IMR-90 (cell line): ENCODE data around the gene PUM2. TPM values are rescaled to one million over a fixed set of nuclear protein-coding genes. Genes with fewer than 3 reads are reported as not detected.

Experiments
- ATAC-seq: fragments of 200-7000 bp; cut with Tn5 transposase; 2 replicates; pipeline ENCODE4 v1.9.1; 2020; ENCODE audit warnings: low read depth, mild to moderate bottlenecking, moderate library complexity
- BruUV-seq: library from RNA; stranded (reverse); fragments of 400-500 nt; replicated peaks from 2 replicates; lab custom pipeline; 2021; lab: Mats Ljungman, UMichigan
- CTCF ChIA-PET: fragments of 300-600 bp; formaldehyde crosslinking; extraction: SDS; loops from one replicate; lab custom pipeline; 2021; ENCODE audit warnings: antibody characterized with exemption; lab: Yijun Ruan, JAX
- POLR2A ChIA-PET: fragments of 300-600 bp; sonication (Branson Sonifier 250); formaldehyde crosslinking; loops from one replicate; lab custom pipeline; 2022; ENCODE audit warnings: antibody characterized with exemption; ENCODE audit not compliant: unreplicated experiment; lab: Charles Lee
- DNase-seq: peaks from one replicate; pipeline ENCODE4 v3.0.0; 2013
- H2AFZ ChIP-seq: replicated peaks from 2 replicates; pipeline ENCODE3; 2013; ENCODE audit warnings: low read length, mild to moderate bottlenecking; ENCODE audit not compliant: poor library complexity
- H2AK5ac ChIP-seq: 2 replicates; pipeline ENCODE4 v1.6.1; 2013; ENCODE audit warnings: low read depth, low read length, inconsistent platforms
- H2AK9ac ChIP-seq: replicated peaks from 2 replicates; pipeline ENCODE3; 2013; ENCODE audit warnings: mild to moderate bottlenecking, low read depth, low read length, moderate library complexity; ENCODE audit not compliant: poor library complexity
- H2BK120ac ChIP-seq: 2 replicates; pipeline ENCODE4 v1.6.1; 2013; ENCODE audit warnings: low read depth, low read length, inconsistent platforms
- H2BK15ac ChIP-seq: 3 replicates; pipeline ENCODE4 v1.6.1; 2013; ENCODE audit warnings: low read depth, low read length, inconsistent platforms
- H2BK20ac ChIP-seq: 2 replicates; pipeline ENCODE4 v1.6.1; 2013; ENCODE audit warnings: low read depth, mild to moderate bottlenecking, inconsistent platforms, low read length, moderate library complexity
- H2BK5ac ChIP-seq: 2 replicates; pipeline ENCODE4 v1.6.1; 2013; ENCODE audit warnings: mild to moderate bottlenecking, low read depth, low read length, inconsistent platforms; ENCODE audit not compliant: poor library complexity, severe bottlenecking
- H3K14ac ChIP-seq: replicated peaks from 2 replicates; pipeline ENCODE4 v1.6.1; 2013; ENCODE audit warnings: low read depth, low read length, inconsistent platforms
- H3K18ac ChIP-seq: 2 replicates; pipeline ENCODE4 v1.6.1; 2013; ENCODE audit warnings: low read depth, low read length, control low read depth
- H3K23ac ChIP-seq: 2 replicates; pipeline ENCODE4 v1.6.1; 2013; ENCODE audit warnings: low read depth, low read length, inconsistent platforms
- H3K27ac ChIP-seq: 2 replicates; pipeline ENCODE4 v1.5.1; 2013; ENCODE audit warnings: mild to moderate bottlenecking, control low read depth, low read length; ENCODE audit not compliant: insufficient read depth
- H3K27me3 ChIP-seq: 2 replicates; pipeline ENCODE4 v1.6.1; 2013; ENCODE audit warnings: low read length; ENCODE audit not compliant: control insufficient read depth, insufficient read depth
- H3K36me3 ChIP-seq: 2 replicates; pipeline ENCODE4 v1.6.1; 2013; ENCODE audit warnings: low read length, mixed read lengths; ENCODE audit not compliant: control insufficient read depth, insufficient read depth
- H3K4ac ChIP-seq: 2 replicates; pipeline ENCODE4 v1.6.1; 2013; ENCODE audit warnings: low read depth, low read length, inconsistent platforms
- H3K4me1 ChIP-seq: 2 replicates; pipeline ENCODE4 v1.6.1; 2013; ENCODE audit warnings: low read length, mixed read lengths; ENCODE audit not compliant: control insufficient read depth, insufficient read depth
- H3K4me2 ChIP-seq: 2 replicates; pipeline ENCODE4 v1.6.1; 2013; ENCODE audit warnings: low read depth, mild to moderate bottlenecking, control low read depth, low read length, moderate library complexity
- H3K4me3 ChIP-seq: 2 replicates; pipeline ENCODE4 v1.5.1; 2013; ENCODE audit warnings: low read depth, mild to moderate bottlenecking, control low read depth, low read length, moderate library complexity; ENCODE audit not compliant: insufficient read depth
- H3K56ac ChIP-seq: 2 replicates; pipeline ENCODE4 v1.6.1; 2013; ENCODE audit warnings: low read length, inconsistent platforms; ENCODE audit not compliant: insufficient read depth; ENCODE audit errors: extremely low read depth
- H3K79me1 ChIP-seq, 2 experiments: 2 replicates each; pipeline ENCODE4 v1.6.1; 2013; ENCODE audit warnings: low read length in 2 of 2, inconsistent platforms in 1 of 2, low read depth in 1 of 2
- H3K9ac ChIP-seq: 2 replicates; pipeline ENCODE4 v1.6.1; 2013; ENCODE audit warnings: low read depth, low read length, control low read depth
- H3K9me1 ChIP-seq: 2 replicates; pipeline ENCODE4 v1.6.1; 2013; ENCODE audit warnings: low read length, inconsistent platforms; ENCODE audit not compliant: insufficient read depth
- H3K9me3 ChIP-seq: 2 replicates; pipeline ENCODE4 v1.6.1; 2013; ENCODE audit warnings: low read length; ENCODE audit not compliant: control insufficient read depth, insufficient read depth
- H4K20me1 ChIP-seq: 2 replicates; pipeline ENCODE4 v1.6.1; 2013; ENCODE audit warnings: low read length, inconsistent platforms; ENCODE audit not compliant: insufficient read depth
- H4K5ac ChIP-seq: 2 replicates; pipeline ENCODE4 v1.6.1; 2013; ENCODE audit warnings: mild to moderate bottlenecking, low read depth, low read length, control low read depth
- H4K8ac ChIP-seq, 2 experiments: 2 replicates each; pipeline ENCODE4 v1.6.1; 2013; ENCODE audit warnings: low read depth in 2 of 2, low read length in 2 of 2, control low read depth in 1 of 2, inconsistent platforms in 1 of 2
- H4K91ac ChIP-seq: 2 replicates; pipeline ENCODE4 v1.6.1; 2013; ENCODE audit warnings: low read depth, low read length, inconsistent platforms; ENCODE audit not compliant: insufficient read depth
- ELK1 ChIP-seq: fragments of 150-350 bp; IDR thresholded peaks from 2 replicates; pipeline ENCODE4 v1.6.1; 2016; ENCODE audit warnings: low read depth, mild to moderate bottlenecking, low read length, moderate library complexity, borderline replicate concordance
- MAZ ChIP-seq: IDR thresholded peaks from 2 replicates; pipeline ENCODE4 v1.6.1; 2012; ENCODE audit warnings: low read depth, mild to moderate bottlenecking, low read length, improper control_type of control experiment, moderate library complexity, borderline replicate concordance
- RAD21 ChIP-seq: IDR thresholded peaks from 2 replicates; pipeline ENCODE4 v1.6.1; 2012; ENCODE audit warnings: low read length, improper control_type of control experiment
- RFX5 ChIP-seq: IDR thresholded peaks from 2 replicates; pipeline ENCODE4 v1.8.0; 2012; ENCODE audit warnings: low read depth, mild to moderate bottlenecking, low read length, moderate library complexity
- SMC3 ChIP-seq: fragments of 150-350 bp; IDR thresholded peaks from 2 replicates; pipeline ENCODE4 v1.6.1; 2016; ENCODE audit warnings: low read depth, mild to moderate bottlenecking, antibody characterized with exemption, low read length, moderate library complexity
- WGBS, 2 experiments: methylation state at CpG; one replicate each; pipeline versions ENCODE4 v1.1.5 to v1.1.7; 2013; ENCODE audit warnings: missing lambda C conversion rate in 2 of 2; ENCODE audit not compliant: insufficient read length in 1 of 2; ENCODE audit errors: extremely low coverage in 2 of 2; 5-methylcytosine and 5-hydroxymethylcytosine counted together
- dilution Hi-C: fragments of 300-500 bp; cut with HindIII; formaldehyde crosslinking; loops from one replicate; pipeline ENCODE4 v1.14.3; 2018; ENCODE audit warnings: low sequenced_read_pairs; ENCODE audit not compliant: unreplicated experiment
- in situ Hi-C: fragments of 300-500 bp; cut with MboI; formaldehyde crosslinking; loops from 3 replicates; pipeline ENCODE4 v1.14.3; 2019; ENCODE audit warnings: low sequenced_read_pairs, inconsistent platforms, mixed read lengths
- intact Hi-C: fragments of 100-400 bp; cut with micrococcal nuclease; formaldehyde crosslinking; loops from 2 replicates; pipeline ENCODE4 v1.10.0; 2022
- polyA plus RNA-seq, 3 experiments: library from polyadenylated mRNA; depleted of rRNA; stranded (reverse); fragments of >200 nt; gene quantifications; 2 replicates each; pipeline ENCODE4 v1.2.3, GENCODE V29; 2012; ENCODE audit warnings: low replicate concordance in 1 of 3
- total RNA-seq: library from RNA; depleted of rRNA; stranded (reverse); fragments of >200 nt; gene quantifications from 2 replicates; pipeline ENCODE4 v1.2.3, GENCODE V29; 2012
- TF ChIP-seq, protein P1 (sequence below): conservative IDR thresholded peaks from 2 replicates; pipeline ENCODE4 v1.5.1; 2012; ENCODE audit warnings: mild to moderate bottlenecking, low read depth, low read length, improper control_type of control experiment
- TF ChIP-seq, protein P2 (sequence below): fragments of 150-350 bp; IDR thresholded peaks from 2 replicates; pipeline ENCODE4 v1.6.1; 2017; ENCODE audit warnings: mild to moderate bottlenecking, antibody characterized with exemption, low read length, low read depth

The PUM2 gene
- total and polyA plus RNA-seq, 2 of the 4 experiments (the other 2 are of a cell fraction), result 18.8 to 38.4 TPM

DNA sequence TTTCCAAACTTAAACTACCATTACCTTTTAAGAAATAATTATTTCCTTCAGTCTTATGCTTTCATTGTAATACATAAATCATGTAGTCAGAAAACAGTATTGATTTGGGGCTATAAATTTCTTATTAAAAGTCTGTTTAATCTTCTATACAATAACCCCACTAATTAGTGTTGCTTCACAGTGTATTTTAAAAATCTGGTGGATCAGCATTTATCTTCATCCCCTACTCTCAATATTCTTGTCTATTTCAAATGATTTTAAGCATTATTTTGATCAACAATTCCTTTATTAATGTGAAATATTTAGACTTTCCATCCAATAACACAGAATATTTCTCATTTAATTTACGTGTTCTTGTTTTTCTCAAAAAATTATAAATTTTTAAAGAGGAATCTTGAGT, 93.2 kb downstream of the PUM2 start:
- dilution Hi-C loops (no loop called here), in situ Hi-C loops (no loop called here), intact Hi-C loops (no loop called here)
- POLR2A ChIA-PET, result interaction anchor here (0.6 kb wide), 1 partner anchor 8 kb away, joined by 4 read pairs; no protein-coding TSS in a partner anchor
- no peaks in the 10 kb centered on the region for H4K20me1 ChIP-seq
- H2BK20ac ChIP-seq, result no peak overlapping the region
- H3K9me3 ChIP-seq, result no peaks in the 10 kb centered on the region
- no peak overlapping the region for H3K4me2 ChIP-seq
- no peak overlapping the region for H3K4me3 ChIP-seq
- H4K91ac ChIP-seq, result no peak overlapping the region
- no peaks in the 10 kb centered on the region for H3K27me3 ChIP-seq
- no peaks in the 10 kb centered on the region for H3K4me1 ChIP-seq
- H4K8ac ChIP-seq, result no peak overlapping the region
- no peak for TF ChIP-seq MAZ
- no peak for TF ChIP-seq RAD21
- no peak for TF ChIP-seq RFX5
- TF ChIP-seq, protein P1, sequence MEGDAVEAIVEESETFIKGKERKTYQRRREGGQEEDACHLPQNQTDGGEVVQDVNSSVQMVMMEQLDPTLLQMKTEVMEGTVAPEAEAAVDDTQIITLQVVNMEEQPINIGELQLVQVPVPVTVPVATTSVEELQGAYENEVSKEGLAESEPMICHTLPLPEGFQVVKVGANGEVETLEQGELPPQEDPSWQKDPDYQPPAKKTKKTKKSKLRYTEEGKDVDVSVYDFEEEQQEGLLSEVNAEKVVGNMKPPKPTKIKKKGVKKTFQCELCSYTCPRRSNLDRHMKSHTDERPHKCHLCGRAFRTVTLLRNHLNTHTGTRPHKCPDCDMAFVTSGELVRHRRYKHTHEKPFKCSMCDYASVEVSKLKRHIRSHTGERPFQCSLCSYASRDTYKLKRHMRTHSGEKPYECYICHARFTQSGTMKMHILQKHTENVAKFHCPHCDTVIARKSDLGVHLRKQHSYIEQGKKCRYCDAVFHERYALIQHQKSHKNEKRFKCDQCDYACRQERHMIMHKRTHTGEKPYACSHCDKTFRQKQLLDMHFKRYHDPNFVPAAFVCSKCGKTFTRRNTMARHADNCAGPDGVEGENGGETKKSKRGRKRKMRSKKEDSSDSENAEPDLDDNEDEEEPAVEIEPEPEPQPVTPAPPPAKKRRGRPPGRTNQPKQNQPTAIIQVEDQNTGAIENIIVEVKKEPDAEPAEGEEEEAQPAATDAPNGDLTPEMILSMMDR, result no peak
- no peak for TF ChIP-seq SMC3
- TF ChIP-seq, protein P2, sequence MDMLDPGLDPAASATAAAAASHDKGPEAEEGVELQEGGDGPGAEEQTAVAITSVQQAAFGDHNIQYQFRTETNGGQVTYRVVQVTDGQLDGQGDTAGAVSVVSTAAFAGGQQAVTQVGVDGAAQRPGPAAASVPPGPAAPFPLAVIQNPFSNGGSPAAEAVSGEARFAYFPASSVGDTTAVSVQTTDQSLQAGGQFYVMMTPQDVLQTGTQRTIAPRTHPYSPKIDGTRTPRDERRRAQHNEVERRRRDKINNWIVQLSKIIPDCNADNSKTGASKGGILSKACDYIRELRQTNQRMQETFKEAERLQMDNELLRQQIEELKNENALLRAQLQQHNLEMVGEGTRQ, result no peak
- no peak for TF ChIP-seq ELK1
- H2BK15ac ChIP-seq, result no peak overlapping the region
- no peak for DNase-seq
- H3K18ac ChIP-seq, result no peak overlapping the region
- H3K14ac ChIP-seq, result no peak overlapping the region
- H2AK9ac ChIP-seq, result no peak overlapping the region
- no peak overlapping the region for H3K23ac ChIP-seq
- no peak overlapping the region for H2BK120ac ChIP-seq
- peaks cover 3% of the 10 kb centered on the region; the same call in 1 of the 2 replicates for H3K9me1 ChIP-seq
- peaks cover 37% of the 10 kb centered on the region for H3K36me3 ChIP-seq
- no peak overlapping the region for H2AFZ ChIP-seq
- ATAC-seq, result no peak
- no peak overlapping the region for H3K4ac ChIP-seq
- no peak overlapping the region for H3K27ac ChIP-seq
- CTCF ChIA-PET, result no interaction called here
- peaks cover 6 to 13% of the 10 kb centered on the region in 2 experiments for H3K79me1 ChIP-seq
- no TSS peak for BruUV-seq
- WGBS, 2 experiments, result no CpG with 5 or more reads among the region's 1 CpG
- H3K56ac ChIP-seq, result no peak overlapping the region
- H4K5ac ChIP-seq, result no peak overlapping the region
- H2AK5ac ChIP-seq, result no peak overlapping the region
- H3K9ac ChIP-seq, result no peak overlapping the region
- no peak overlapping the region for H2BK5ac ChIP-seq
